Neural cell (in vitro differentiated cells): ENCODE data around the gene MTHFD1. TPM values are rescaled to one million over a fixed set of nuclear protein-coding genes. Genes with fewer than 3 reads are reported as not detected.

Experiments
- H2AFZ ChIP-seq: fragments of 200-600, 300-800 bp; sonication (generic), shearing (Covaris generic); 2 replicates; pipeline ENCODE4 v1.6.0; 2014; ENCODE audit warnings: low read depth, mild to moderate bottlenecking, antibody characterized with exemption, low read length, moderate library complexity
- H3F3A ChIP-seq: fragments of 200-600 bp; shearing (Covaris generic); 2 replicates; pipeline ENCODE4 v1.6.1; 2016; ENCODE audit warnings: mild to moderate bottlenecking, moderate library complexity, mixed read lengths, antibody characterized with exemption, low read length; ENCODE audit not compliant: insufficient read depth, poor library complexity, severe bottlenecking
- H3K27ac ChIP-seq: fragments of 200-600, 300-800 bp; sonication (generic), shearing (Covaris generic); 2 replicates; pipeline ENCODE4 v1.5.1; 2014; ENCODE audit warnings: mild to moderate bottlenecking, low read length, moderate library complexity
- H3K27me3 ChIP-seq: fragments of 300-800, 200-600 bp; sonication (generic), shearing (Covaris generic); 2 replicates; pipeline ENCODE4 v1.6.0; 2014; ENCODE audit warnings: mild to moderate bottlenecking, low read depth, low read length, moderate library complexity; ENCODE audit not compliant: insufficient read depth
- H3K36me3 ChIP-seq: fragments of 300-800, 200-600 bp; sonication (generic), shearing (Covaris generic); 2 replicates; pipeline ENCODE4 v1.5.1; 2014; ENCODE audit warnings: mild to moderate bottlenecking, antibody characterized with exemption, low read length, moderate library complexity; ENCODE audit not compliant: insufficient read depth
- H3K4me2 ChIP-seq: fragments of 300-800, 200-600 bp; sonication (generic), shearing (Covaris generic); 2 replicates; pipeline ENCODE4 v1.6.0; 2014; ENCODE audit warnings: mild to moderate bottlenecking, low read length
- H3K4me3 ChIP-seq: fragments of 300-800, 200-600 bp; sonication (generic), shearing (Covaris generic); 2 replicates; pipeline ENCODE4 v1.5.1; 2014; ENCODE audit warnings: mild to moderate bottlenecking, low read length, moderate library complexity
- H3K79me2 ChIP-seq: fragments of 200-600 bp; shearing (Covaris generic); replicated peaks from 2 replicates; pipeline ENCODE4 v1.6.0; 2014; ENCODE audit warnings: mild to moderate bottlenecking, low read length, moderate library complexity; ENCODE audit not compliant: insufficient read depth
- H3K9ac ChIP-seq: fragments of 300-800, 200-600 bp; sonication (generic), shearing (Covaris generic); 2 replicates; pipeline ENCODE4 v1.6.1; 2016; ENCODE audit warnings: mild to moderate bottlenecking, low read length, mixed read lengths
- H3K9me2 ChIP-seq: fragments of 200-600 bp; shearing (Covaris generic); 2 replicates; pipeline ENCODE4 v1.6.1; 2016; ENCODE audit warnings: mild to moderate bottlenecking, low read length, mixed read lengths; ENCODE audit not compliant: insufficient read depth
- H3K9me3 ChIP-seq: fragments of 200-600, 300-800 bp; sonication (generic), shearing (Covaris generic); 2 replicates; pipeline ENCODE4 v1.6.1; 2016; ENCODE audit warnings: mild to moderate bottlenecking, mixed run types, low read length, moderate library complexity, mixed read lengths
- H4K20me1 ChIP-seq: fragments of 200-600 bp; shearing (Covaris generic); 2 replicates; pipeline ENCODE4 v1.6.1; 2016; ENCODE audit warnings: mild to moderate bottlenecking, mixed run types; ENCODE audit not compliant: insufficient read depth
- EP300 ChIP-seq: fragments of 450-650 bp; conservative IDR thresholded peaks from 2 replicates; pipeline ENCODE4 v1.6.1; 2014; ENCODE audit warnings: antibody characterized with exemption, mild to moderate bottlenecking, moderate library complexity; ENCODE audit not compliant: poor library complexity, severe bottlenecking
- EZH2 ChIP-seq: fragments of 200-600, 300-800 bp; shearing (Covaris generic), sonication (generic); IDR thresholded peaks from 2 replicates; pipeline ENCODE4 v1.6.1; 2014; ENCODE audit warnings: antibody characterized with exemption, low read length, borderline replicate concordance, mild to moderate bottlenecking; ENCODE audit not compliant: insufficient read depth, poor library complexity, severe bottlenecking
- MXI1 ChIP-seq: fragments of 450-650 bp; conservative IDR thresholded peaks from 2 replicates; pipeline ENCODE4 v1.6.1; 2014; ENCODE audit warnings: antibody characterized with exemption, mild to moderate bottlenecking; ENCODE audit not compliant: poor library complexity, severe bottlenecking
- POLR2AphosphoS5 ChIP-seq: IDR thresholded peaks from 2 replicates; pipeline ENCODE4 v1.6.1; 2012
- RAD21 ChIP-seq: fragments of 450-650 bp; conservative IDR thresholded peaks from 2 replicates; pipeline ENCODE4 v1.6.1; 2014; ENCODE audit warnings: antibody characterized with exemption, mild to moderate bottlenecking, moderate library complexity
- SMC3 ChIP-seq: fragments of 450-650 bp; conservative IDR thresholded peaks from 2 replicates; pipeline ENCODE4 v1.6.1; 2014; ENCODE audit warnings: antibody characterized with exemption, mild to moderate bottlenecking, moderate library complexity; ENCODE audit not compliant: poor library complexity
- TAF1 ChIP-seq: IDR thresholded peaks from 2 replicates; pipeline ENCODE4 v1.6.1; 2012; ENCODE audit warnings: low read depth
- polyA plus RNA-seq: library from polyadenylated mRNA; depleted of rRNA; stranded (reverse); fragments of >200 nt; gene quantifications from 2 replicates; pipeline ENCODE4 v1.2.3, GENCODE V29; 2014
- TF ChIP-seq, protein P1 (sequence below): IDR thresholded peaks from 2 replicates; pipeline ENCODE4 v1.6.1; 2012; ENCODE audit warnings: borderline replicate concordance
- TF ChIP-seq, protein P2 (sequence below): fragments of 450-650 bp; IDR thresholded peaks from 2 replicates; pipeline ENCODE4 v1.5.1; 2014; ENCODE audit warnings: antibody characterized with exemption, mild to moderate bottlenecking, moderate library complexity; ENCODE audit not compliant: poor library complexity, severe bottlenecking

Gene MTHFD1
- polyA plus RNA-seq, 1 donor from 2014 or later: 5.4 TPM

DNA sequence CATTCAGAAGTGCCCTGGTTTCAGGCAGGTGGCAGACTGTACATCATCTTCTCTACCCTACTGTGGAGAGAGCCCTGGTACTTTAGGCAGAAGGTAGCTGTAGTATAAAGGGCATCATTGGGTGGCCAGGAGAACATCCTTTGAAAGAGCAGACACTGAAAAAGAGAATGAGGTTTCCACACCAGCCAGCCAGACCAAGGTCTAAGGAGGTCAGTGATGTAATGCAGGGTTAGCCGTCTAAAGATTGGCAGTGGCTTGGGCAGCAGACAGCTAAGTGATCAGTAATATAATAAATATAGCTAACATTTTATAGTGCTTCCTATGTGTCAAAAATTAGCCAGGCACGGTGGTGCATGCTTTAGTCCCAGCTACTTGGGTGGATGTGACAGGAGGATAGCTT lies 103.5 kb downstream of the MTHFD1 start:
- Histone ChIP-seq H3K9me3 (no peaks in the 10 kb centered on the region), H3K36me3 (no peaks in the 10 kb centered on the region), H3K79me2 (no peaks in the 10 kb centered on the region), H2AFZ (no peak overlapping the region), H3K27ac (no peak overlapping the region), H4K20me1 (no peaks in the 10 kb centered on the region), H3K9ac (no peak overlapping the region), H3K27me3 (no peaks in the 10 kb centered on the region), H3K9me2 (no peaks in the 10 kb centered on the region), H3K4me2 (no peak overlapping the region), H3F3A (no peaks in the 10 kb centered on the region), H3K4me3 (no peak overlapping the region)
- TF ChIP-seq, protein P1, sequence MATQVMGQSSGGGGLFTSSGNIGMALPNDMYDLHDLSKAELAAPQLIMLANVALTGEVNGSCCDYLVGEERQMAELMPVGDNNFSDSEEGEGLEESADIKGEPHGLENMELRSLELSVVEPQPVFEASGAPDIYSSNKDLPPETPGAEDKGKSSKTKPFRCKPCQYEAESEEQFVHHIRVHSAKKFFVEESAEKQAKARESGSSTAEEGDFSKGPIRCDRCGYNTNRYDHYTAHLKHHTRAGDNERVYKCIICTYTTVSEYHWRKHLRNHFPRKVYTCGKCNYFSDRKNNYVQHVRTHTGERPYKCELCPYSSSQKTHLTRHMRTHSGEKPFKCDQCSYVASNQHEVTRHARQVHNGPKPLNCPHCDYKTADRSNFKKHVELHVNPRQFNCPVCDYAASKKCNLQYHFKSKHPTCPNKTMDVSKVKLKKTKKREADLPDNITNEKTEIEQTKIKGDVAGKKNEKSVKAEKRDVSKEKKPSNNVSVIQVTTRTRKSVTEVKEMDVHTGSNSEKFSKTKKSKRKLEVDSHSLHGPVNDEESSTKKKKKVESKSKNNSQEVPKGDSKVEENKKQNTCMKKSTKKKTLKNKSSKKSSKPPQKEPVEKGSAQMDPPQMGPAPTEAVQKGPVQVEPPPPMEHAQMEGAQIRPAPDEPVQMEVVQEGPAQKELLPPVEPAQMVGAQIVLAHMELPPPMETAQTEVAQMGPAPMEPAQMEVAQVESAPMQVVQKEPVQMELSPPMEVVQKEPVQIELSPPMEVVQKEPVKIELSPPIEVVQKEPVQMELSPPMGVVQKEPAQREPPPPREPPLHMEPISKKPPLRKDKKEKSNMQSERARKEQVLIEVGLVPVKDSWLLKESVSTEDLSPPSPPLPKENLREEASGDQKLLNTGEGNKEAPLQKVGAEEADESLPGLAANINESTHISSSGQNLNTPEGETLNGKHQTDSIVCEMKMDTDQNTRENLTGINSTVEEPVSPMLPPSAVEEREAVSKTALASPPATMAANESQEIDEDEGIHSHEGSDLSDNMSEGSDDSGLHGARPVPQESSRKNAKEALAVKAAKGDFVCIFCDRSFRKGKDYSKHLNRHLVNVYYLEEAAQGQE: no peak
- no peak for TF ChIP-seq SMC3
- no peak for TF ChIP-seq POLR2AphosphoS5
- TF ChIP-seq TAF1: no peak
- no peak for TF ChIP-seq EZH2
- TF ChIP-seq MXI1: no peak
- no peak for TF ChIP-seq RAD21

DNA sequence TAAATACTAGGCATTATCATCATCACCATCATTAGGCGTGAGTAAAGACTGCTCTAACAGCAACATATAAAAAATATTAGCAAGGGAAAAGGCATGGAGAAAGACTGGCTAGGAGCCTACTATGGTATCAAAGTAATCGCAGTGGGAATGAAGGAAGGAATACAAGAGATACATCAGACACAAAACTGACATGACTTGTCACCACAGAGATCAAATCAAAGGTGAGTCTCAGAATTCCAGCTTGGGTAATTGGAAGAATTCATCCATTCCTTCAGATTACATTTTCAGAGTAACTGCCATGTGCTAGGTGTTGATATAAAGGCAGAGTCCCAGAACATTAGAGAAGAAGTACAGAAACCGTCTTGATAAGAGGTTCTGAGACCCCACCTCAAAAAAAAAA lies 105.3 kb downstream of the MTHFD1 start:
- Histone ChIP-seq H3K4me3 (peak overlapping the region; percentile 28), H3K36me3 (no peaks in the 10 kb centered on the region), H3F3A (no peaks in the 10 kb centered on the region), H3K9ac (no peak overlapping the region), H3K4me2 (peak overlapping the region; percentile 4), H3K27ac (peak overlapping the region; percentile 59), H3K79me2 (no peaks in the 10 kb centered on the region), H3K9me3 (no peaks in the 10 kb centered on the region), H2AFZ (no peak overlapping the region), H4K20me1 (no peaks in the 10 kb centered on the region), H3K27me3 (no peaks in the 10 kb centered on the region), H3K9me2 (no peaks in the 10 kb centered on the region)
- peak; percentile 91 for TF ChIP-seq EP300
- TF ChIP-seq, protein P2, sequence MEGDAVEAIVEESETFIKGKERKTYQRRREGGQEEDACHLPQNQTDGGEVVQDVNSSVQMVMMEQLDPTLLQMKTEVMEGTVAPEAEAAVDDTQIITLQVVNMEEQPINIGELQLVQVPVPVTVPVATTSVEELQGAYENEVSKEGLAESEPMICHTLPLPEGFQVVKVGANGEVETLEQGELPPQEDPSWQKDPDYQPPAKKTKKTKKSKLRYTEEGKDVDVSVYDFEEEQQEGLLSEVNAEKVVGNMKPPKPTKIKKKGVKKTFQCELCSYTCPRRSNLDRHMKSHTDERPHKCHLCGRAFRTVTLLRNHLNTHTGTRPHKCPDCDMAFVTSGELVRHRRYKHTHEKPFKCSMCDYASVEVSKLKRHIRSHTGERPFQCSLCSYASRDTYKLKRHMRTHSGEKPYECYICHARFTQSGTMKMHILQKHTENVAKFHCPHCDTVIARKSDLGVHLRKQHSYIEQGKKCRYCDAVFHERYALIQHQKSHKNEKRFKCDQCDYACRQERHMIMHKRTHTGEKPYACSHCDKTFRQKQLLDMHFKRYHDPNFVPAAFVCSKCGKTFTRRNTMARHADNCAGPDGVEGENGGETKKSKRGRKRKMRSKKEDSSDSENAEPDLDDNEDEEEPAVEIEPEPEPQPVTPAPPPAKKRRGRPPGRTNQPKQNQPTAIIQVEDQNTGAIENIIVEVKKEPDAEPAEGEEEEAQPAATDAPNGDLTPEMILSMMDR: no peak
- peak; percentile 56 for TF ChIP-seq MXI1
- no peak for TF ChIP-seq TAF1
- TF ChIP-seq POLR2AphosphoS5: peak; percentile 77
- TF ChIP-seq, protein P1: peak; percentile 97
- TF ChIP-seq EZH2: no peak
- no peak for TF ChIP-seq SMC3
- no peak for TF ChIP-seq RAD21
